Transverse colon (tissue), 4 donors: ENCODE measurements around the gene NUP54.

Experiments used
- POLR2AphosphoS5 ChIP-seq, 3 donors: sonication (generic); formaldehyde crosslinking; IDR thresholded peaks; one replicate each; pipeline ENCODE4 v1.6.1; 2016; ENCODE audit warnings: antibody characterized with exemption in 3 of 3
- TF ChIP-seq, protein P1 (sequence below), 5 experiments: fragments of 200-600 bp in 3 of 5; fragments of 450-650 bp in 2 of 5; sonication (generic) in 3 of 5; IDR thresholded peaks; 1 replicate in 2 of 5; 2 replicates in 3 of 5; pipeline ENCODE4 v1.5.1; 2016 to 2017; ENCODE audit warnings: antibody characterized with exemption in 5 of 5, inconsistent platforms in 3 of 5, mild to moderate bottlenecking in 2 of 5, moderate library complexity in 1 of 5

GRCh38 chr4:76156635-76157034 lies 8.4 kb upstream of the NUP54 start:
- TF ChIP-seq, protein P1, sequence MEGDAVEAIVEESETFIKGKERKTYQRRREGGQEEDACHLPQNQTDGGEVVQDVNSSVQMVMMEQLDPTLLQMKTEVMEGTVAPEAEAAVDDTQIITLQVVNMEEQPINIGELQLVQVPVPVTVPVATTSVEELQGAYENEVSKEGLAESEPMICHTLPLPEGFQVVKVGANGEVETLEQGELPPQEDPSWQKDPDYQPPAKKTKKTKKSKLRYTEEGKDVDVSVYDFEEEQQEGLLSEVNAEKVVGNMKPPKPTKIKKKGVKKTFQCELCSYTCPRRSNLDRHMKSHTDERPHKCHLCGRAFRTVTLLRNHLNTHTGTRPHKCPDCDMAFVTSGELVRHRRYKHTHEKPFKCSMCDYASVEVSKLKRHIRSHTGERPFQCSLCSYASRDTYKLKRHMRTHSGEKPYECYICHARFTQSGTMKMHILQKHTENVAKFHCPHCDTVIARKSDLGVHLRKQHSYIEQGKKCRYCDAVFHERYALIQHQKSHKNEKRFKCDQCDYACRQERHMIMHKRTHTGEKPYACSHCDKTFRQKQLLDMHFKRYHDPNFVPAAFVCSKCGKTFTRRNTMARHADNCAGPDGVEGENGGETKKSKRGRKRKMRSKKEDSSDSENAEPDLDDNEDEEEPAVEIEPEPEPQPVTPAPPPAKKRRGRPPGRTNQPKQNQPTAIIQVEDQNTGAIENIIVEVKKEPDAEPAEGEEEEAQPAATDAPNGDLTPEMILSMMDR (IDR thresholded peaks at IDR 0.05) = no peak
- no peak for TF ChIP-seq POLR2AphosphoS5 (IDR thresholded peaks at IDR 0.05)
